ENCODE data around the gene PRKG1. TPM values are rescaled to one million over a fixed set of nuclear protein-coding genes. Genes with fewer than 3 reads are reported as not detected.

PRKG1 gene
- total and polyA plus RNA-seq, 8 donors: 1.2 to 9.6 (median 2.9) TPM

GRCh38 chr10:51092402-51092801 lies 18.1 kb downstream of the PRKG1 start:
- Histone ChIP-seq H3K36me3 (no peaks in the 10 kb centered on the region), H3K27ac (no peak overlapping the region), H3K27me3 (no peaks in the 10 kb centered on the region), H3K4me3 (no peak overlapping the region), H3K4me1 (peaks cover 0 to 7% (median 0%) of the 10 kb centered on the region in 3 donors), H3K9me3 (no peaks in the 10 kb centered on the region)
- DNase-seq (peak in 4 of 6 donors; percentile 42 to 68 (median 56)), FAIRE-seq (no peak), ATAC-seq (peak; percentile 67 to 87 (median 70))
- TF ChIP-seq, protein P1, sequence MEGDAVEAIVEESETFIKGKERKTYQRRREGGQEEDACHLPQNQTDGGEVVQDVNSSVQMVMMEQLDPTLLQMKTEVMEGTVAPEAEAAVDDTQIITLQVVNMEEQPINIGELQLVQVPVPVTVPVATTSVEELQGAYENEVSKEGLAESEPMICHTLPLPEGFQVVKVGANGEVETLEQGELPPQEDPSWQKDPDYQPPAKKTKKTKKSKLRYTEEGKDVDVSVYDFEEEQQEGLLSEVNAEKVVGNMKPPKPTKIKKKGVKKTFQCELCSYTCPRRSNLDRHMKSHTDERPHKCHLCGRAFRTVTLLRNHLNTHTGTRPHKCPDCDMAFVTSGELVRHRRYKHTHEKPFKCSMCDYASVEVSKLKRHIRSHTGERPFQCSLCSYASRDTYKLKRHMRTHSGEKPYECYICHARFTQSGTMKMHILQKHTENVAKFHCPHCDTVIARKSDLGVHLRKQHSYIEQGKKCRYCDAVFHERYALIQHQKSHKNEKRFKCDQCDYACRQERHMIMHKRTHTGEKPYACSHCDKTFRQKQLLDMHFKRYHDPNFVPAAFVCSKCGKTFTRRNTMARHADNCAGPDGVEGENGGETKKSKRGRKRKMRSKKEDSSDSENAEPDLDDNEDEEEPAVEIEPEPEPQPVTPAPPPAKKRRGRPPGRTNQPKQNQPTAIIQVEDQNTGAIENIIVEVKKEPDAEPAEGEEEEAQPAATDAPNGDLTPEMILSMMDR (IDR thresholded peaks at IDR 0.05): no peak
- 56 to 66% methylated on average over 2 of the region's 2 CpGs for WGBS, 2 donors
- intact Hi-C loops (cut with DNase I): no loop called here

- ATAC-seq (no peak), DNase-seq (no peak), FAIRE-seq (no peak)
- Histone ChIP-seq H3K4me1 (peaks cover 0 to 7% (median 0%) of the 10 kb centered on the region in 3 donors), H3K27ac (no peak overlapping the region), H3K9me3 (no peaks in the 10 kb centered on the region), H3K36me3 (no peaks in the 10 kb centered on the region), H3K4me3 (no peak overlapping the region), H3K27me3 (no peaks in the 10 kb centered on the region)
- intact Hi-C loops (cut with DNase I): no loop called here
- WGBS, 2 donors: 90 to 93% methylated on average over 3 of the region's 3 CpGs
- TF ChIP-seq, protein P1 (IDR thresholded peaks at IDR 0.05): no peak
These were observed 21.2 kb downstream of the PRKG1 start for GRCh38 chr10:51095444-51095843.

- peaks cover 0 to 7% (median 0%) of the 10 kb centered on the region in 3 donors for H3K4me1 ChIP-seq
- H3K9me3 ChIP-seq: no peaks in the 10 kb centered on the region
- intact Hi-C loops (cut with DNase I): no loop called here
- WGBS, 2 donors: 86 to 89% methylated on average over 4 of the region's 4 CpGs
- FAIRE-seq (no peak), DNase-seq (no peak), ATAC-seq (no peak)
- H3K27me3 ChIP-seq: no peaks in the 10 kb centered on the region
- H3K4me3 ChIP-seq: no peak overlapping the region
- TF ChIP-seq, protein P1 (IDR thresholded peaks at IDR 0.05): no peak
- H3K36me3 ChIP-seq: no peaks in the 10 kb centered on the region
- no peak overlapping the region for H3K27ac ChIP-seq
These were observed 23.3 kb downstream of the PRKG1 start for GRCh38 chr10:51097546-51097945.

GRCh38 chr10:51100221-51100620 lies 25.9 kb downstream of the PRKG1 start:
- Histone ChIP-seq H3K9me3 (no peaks in the 10 kb centered on the region), H3K27me3 (no peaks in the 10 kb centered on the region), H3K4me1 (no peaks in the 10 kb centered on the region), H3K36me3 (no peaks in the 10 kb centered on the region), H3K4me3 (no peak overlapping the region), H3K27ac (no peak overlapping the region)
- 87 to 97% methylated on average over 1 of the region's 1 CpG for WGBS, 2 donors
- TF ChIP-seq, protein P1 (IDR thresholded peaks at IDR 0.05): no peak
- no peak for ATAC-seq
- DNase-seq: no peak
- intact Hi-C loops (cut with DNase I): no loop called here
- FAIRE-seq: no peak

GRCh38 chr10:51103554-51104217 lies 29.4 kb downstream of the PRKG1 start:
- no peak for FAIRE-seq
- TF ChIP-seq, protein P1 (IDR thresholded peaks at IDR 0.05): no peak
- no peak for ATAC-seq
- Histone ChIP-seq H3K27me3 (no peaks in the 10 kb centered on the region), H3K36me3 (no peaks in the 10 kb centered on the region), H3K27ac (no peak overlapping the region), H3K9me3 (no peaks in the 10 kb centered on the region), H3K4me1 (no peaks in the 10 kb centered on the region), H3K4me3 (no peak overlapping the region)
- intact Hi-C loops (cut with DNase I): no loop called here
- 82 to 85% methylated on average over 3 of the region's 3 CpGs for WGBS, 2 donors
- no peak for DNase-seq
